ENCODE data around the gene MYADML2.

The MYADML2 gene

GRCh38 chr17:81947189-81947588, at the start of gene MYADML2:
TSS of gene MYADML2 (minus strand) at chr17:81947233. CDS start at chr17:81941741, 5,492 bp downstream.
- H3K36me3 ChIP-seq (ENCODE audit: control insufficient read depth in 1 of 2, insufficient read depth in 2 of 2, low read length in 2 of 2): no peaks in the 10 kb centered on the region
- no peaks in the 10 kb centered on the region for H3K9me3 ChIP-seq (ENCODE audit: control insufficient read depth in 1 of 2, low read length in 2 of 2)
- no peak within 1 kb of the TSS for H3K4me3 ChIP-seq (ENCODE audit: low read depth in 1 of 2, low read length in 2 of 2)
- no peak within 1 kb of the TSS for H3K27ac ChIP-seq (ENCODE audit: low read length)
- no peaks in the 10 kb centered on the region for H3K4me1 ChIP-seq (ENCODE audit: control insufficient read depth in 1 of 2, insufficient read depth in 2 of 2, low read length in 2 of 2)
- no peaks in the 10 kb centered on the region for H3K27me3 ChIP-seq (ENCODE audit: low read depth, low read length)

- Histone ChIP-seq H3K4me1 (ENCODE audit: control insufficient read depth in 1 of 2, insufficient read depth in 2 of 2, low read length in 2 of 2) (peaks cover 0 to 11% of the 10 kb centered on the region in 2 donors), H3K9me3 (ENCODE audit: control insufficient read depth in 1 of 2, low read length in 2 of 2) (no peaks in the 10 kb centered on the region), H3K4me3 (ENCODE audit: low read depth in 1 of 2, low read length in 2 of 2) (no peak overlapping the region), H3K27me3 (ENCODE audit: low read depth, low read length) (no peaks in the 10 kb centered on the region), H3K27ac (ENCODE audit: low read length) (no peak overlapping the region), H3K36me3 (ENCODE audit: control insufficient read depth in 1 of 2, insufficient read depth in 2 of 2, low read length in 2 of 2) (peaks cover 0 to 14% of the 10 kb centered on the region in 2 donors)
Measured at GRCh38 chr17:81996232-81996756, 49.3 kb upstream of the MYADML2 start.

- Histone ChIP-seq H3K4me3 (ENCODE audit: low read depth in 1 of 2, low read length in 2 of 2) (no peak overlapping the region), H3K4me1 (ENCODE audit: control insufficient read depth in 1 of 2, insufficient read depth in 2 of 2, low read length in 2 of 2) (peaks cover 0 to 13% of the 10 kb centered on the region in 2 donors), H3K36me3 (ENCODE audit: control insufficient read depth in 1 of 2, insufficient read depth in 2 of 2, low read length in 2 of 2) (peaks cover 0 to 14% of the 10 kb centered on the region in 2 donors)
Measured at GRCh38 chr17:81995463-81996231, 48.6 kb upstream of the MYADML2 start.

GRCh38 chr17:81994593-81995462, 47.8 kb upstream of the MYADML2 start:
- Histone ChIP-seq H3K36me3 (ENCODE audit: control insufficient read depth in 1 of 2, insufficient read depth in 2 of 2, low read length in 2 of 2) (peaks cover 0 to 14% of the 10 kb centered on the region in 2 donors), H3K4me3 (ENCODE audit: low read depth in 1 of 2, low read length in 2 of 2) (no peak overlapping the region), H3K27ac (ENCODE audit: low read length) (no peak overlapping the region)

More at GRCh38 chr17:81995463-81996231, 48.6 kb upstream of the MYADML2 start:
- no peaks in the 10 kb centered on the region for H3K27me3 ChIP-seq (ENCODE audit: low read depth, low read length)
- H3K9me3 ChIP-seq (ENCODE audit: control insufficient read depth in 1 of 2, low read length in 2 of 2): no peaks in the 10 kb centered on the region
- no peak overlapping the region for H3K27ac ChIP-seq (ENCODE audit: low read length)

GRCh38 chr17:81993729-81994592, 46.9 kb upstream of the MYADML2 start:
- no peak overlapping the region for H3K27ac ChIP-seq (ENCODE audit: low read length)

More at GRCh38 chr17:81994593-81995462, 47.8 kb upstream of the MYADML2 start:
- peaks cover 0 to 13% of the 10 kb centered on the region in 2 donors for H3K4me1 ChIP-seq (ENCODE audit: control insufficient read depth in 1 of 2, insufficient read depth in 2 of 2, low read length in 2 of 2)
- H3K9me3 ChIP-seq (ENCODE audit: control insufficient read depth in 1 of 2, low read length in 2 of 2): no peaks in the 10 kb centered on the region
- H3K27me3 ChIP-seq (ENCODE audit: low read depth, low read length): no peaks in the 10 kb centered on the region

GRCh38 chr17:81992306-81993102, 45.5 kb upstream of the MYADML2 start:
- Histone ChIP-seq H3K9me3 (ENCODE audit: control insufficient read depth in 1 of 2, low read length in 2 of 2) (no peaks in the 10 kb centered on the region), H3K4me1 (ENCODE audit: control insufficient read depth in 1 of 2, insufficient read depth in 2 of 2, low read length in 2 of 2) (peaks cover 0 to 13% of the 10 kb centered on the region in 2 donors), H3K4me3 (ENCODE audit: low read depth in 1 of 2, low read length in 2 of 2) (no peak overlapping the region), H3K27me3 (ENCODE audit: low read depth, low read length) (no peaks in the 10 kb centered on the region), H3K27ac (ENCODE audit: low read length) (no peak overlapping the region), H3K36me3 (ENCODE audit: control insufficient read depth in 1 of 2, insufficient read depth in 2 of 2, low read length in 2 of 2) (peaks cover 0 to 19% of the 10 kb centered on the region in 2 donors)

More at GRCh38 chr17:81993729-81994592, 46.9 kb upstream of the MYADML2 start:
- Histone ChIP-seq H3K27me3 (ENCODE audit: low read depth, low read length) (no peaks in the 10 kb centered on the region), H3K4me3 (ENCODE audit: low read depth in 1 of 2, low read length in 2 of 2) (no peak overlapping the region), H3K9me3 (ENCODE audit: control insufficient read depth in 1 of 2, low read length in 2 of 2) (no peaks in the 10 kb centered on the region), H3K4me1 (ENCODE audit: control insufficient read depth in 1 of 2, insufficient read depth in 2 of 2, low read length in 2 of 2) (peaks cover 0 to 13% of the 10 kb centered on the region in 2 donors), H3K36me3 (ENCODE audit: control insufficient read depth in 1 of 2, insufficient read depth in 2 of 2, low read length in 2 of 2) (peaks cover 0 to 17% of the 10 kb centered on the region in 2 donors)

- peaks cover 0 to 26% of the 10 kb centered on the region in 2 donors for H3K36me3 ChIP-seq (ENCODE audit: control insufficient read depth in 1 of 2, insufficient read depth in 2 of 2, low read length in 2 of 2)
Measured at GRCh38 chr17:81991684-81992305, 44.8 kb upstream of the MYADML2 start.

GRCh38 chr17:81990836-81991683, 44.0 kb upstream of the MYADML2 start:
- Histone ChIP-seq H3K4me3 (ENCODE audit: low read depth in 1 of 2, low read length in 2 of 2) (no peak overlapping the region), H3K27me3 (ENCODE audit: low read depth, low read length) (no peaks in the 10 kb centered on the region), H3K4me1 (ENCODE audit: control insufficient read depth in 1 of 2, insufficient read depth in 2 of 2, low read length in 2 of 2) (peaks cover 0 to 13% of the 10 kb centered on the region in 2 donors), H3K9me3 (ENCODE audit: control insufficient read depth in 1 of 2, low read length in 2 of 2) (no peaks in the 10 kb centered on the region), H3K36me3 (ENCODE audit: control insufficient read depth in 1 of 2, insufficient read depth in 2 of 2, low read length in 2 of 2) (peaks cover 0 to 24% of the 10 kb centered on the region in 2 donors), H3K27ac (ENCODE audit: low read length) (no peak overlapping the region)

More at GRCh38 chr17:81991684-81992305, 44.8 kb upstream of the MYADML2 start:
- peak overlapping the region in 1 of 2 donors; percentile 4 for H3K4me3 ChIP-seq (ENCODE audit: low read depth in 1 of 2, low read length in 2 of 2)
- no peaks in the 10 kb centered on the region for H3K27me3 ChIP-seq (ENCODE audit: low read depth, low read length)
- H3K4me1 ChIP-seq (ENCODE audit: control insufficient read depth in 1 of 2, insufficient read depth in 2 of 2, low read length in 2 of 2): peaks cover 0 to 13% of the 10 kb centered on the region in 2 donors
- H3K27ac ChIP-seq (ENCODE audit: low read length): no peak overlapping the region
- no peaks in the 10 kb centered on the region for H3K9me3 ChIP-seq (ENCODE audit: control insufficient read depth in 1 of 2, low read length in 2 of 2)

GRCh38 chr17:81987161-81987770, 40.2 kb upstream of the MYADML2 start:
- H3K4me3 ChIP-seq (ENCODE audit: low read depth in 1 of 2, low read length in 2 of 2): no peak overlapping the region
- H3K36me3 ChIP-seq (ENCODE audit: control insufficient read depth in 1 of 2, insufficient read depth in 2 of 2, low read length in 2 of 2): peaks cover 9 to 39% of the 10 kb centered on the region in 2 donors

More at GRCh38 chr17:81987161-81987770, 40.2 kb upstream of the MYADML2 start:
- no peaks in the 10 kb centered on the region for H3K27me3 ChIP-seq (ENCODE audit: low read depth, low read length)
- H3K9me3 ChIP-seq (ENCODE audit: control insufficient read depth in 1 of 2, low read length in 2 of 2): no peaks in the 10 kb centered on the region
- peaks cover 0 to 12% of the 10 kb centered on the region in 2 donors for H3K4me1 ChIP-seq (ENCODE audit: control insufficient read depth in 1 of 2, insufficient read depth in 2 of 2, low read length in 2 of 2)
- H3K27ac ChIP-seq (ENCODE audit: low read length): no peak overlapping the region

Data from muscle layer of duodenum (tissue), 2 donors.